GM19452 (cell line): ENCODE measurements around the gene UBXN1.
"Not testable (repeated sequence)": the region's sequence is repeated elsewhere in the genome, so short reads cannot be mapped to it uniquely, and the experiment has no call there.

ENCODE experiments used
- ATAC-seq: cut with Tn5 transposase; IDR thresholded peaks from one replicate; pipeline ENCODE4 v1.9.1; 2021; ENCODE audit not compliant: unreplicated experiment

Gene UBXN1

DNA sequence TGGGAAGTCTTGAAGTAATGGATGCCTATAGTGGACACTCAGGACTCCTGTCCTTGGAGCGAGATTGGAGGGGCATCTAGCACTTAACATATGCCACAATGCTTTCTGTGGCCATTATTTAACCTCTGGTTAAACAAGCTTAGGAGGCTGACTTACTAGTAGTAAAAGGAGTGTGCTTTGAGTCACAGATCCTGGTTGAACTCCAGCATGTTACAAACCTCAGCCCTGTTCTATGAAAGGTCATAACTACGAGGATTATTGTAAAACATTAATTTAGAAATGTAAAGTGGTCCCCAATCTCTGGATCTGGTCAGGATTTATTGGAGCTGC lies 5.7 kb downstream of the UBXN1 start:
- no peak for ATAC-seq

- peak; percentile 56 for ATAC-seq
These were observed 7.1 kb downstream of the UBXN1 start, which contains the start of the genes LBHD1 and UQCC3 for GRCh38 chr11:62671608-62672389. LBHD1 (minus strand) TSS chr11:62672267; CDS start chr11:62670031, 2,236 bp downstream. UQCC3 (plus strand) TSS chr11:62671673; CDS start chr11:62671746, 73 bp downstream.

GRCh38 chr11:62671236-62671607 lies 7.7 kb downstream of the UBXN1 start:
- ATAC-seq = no peak

DNA sequence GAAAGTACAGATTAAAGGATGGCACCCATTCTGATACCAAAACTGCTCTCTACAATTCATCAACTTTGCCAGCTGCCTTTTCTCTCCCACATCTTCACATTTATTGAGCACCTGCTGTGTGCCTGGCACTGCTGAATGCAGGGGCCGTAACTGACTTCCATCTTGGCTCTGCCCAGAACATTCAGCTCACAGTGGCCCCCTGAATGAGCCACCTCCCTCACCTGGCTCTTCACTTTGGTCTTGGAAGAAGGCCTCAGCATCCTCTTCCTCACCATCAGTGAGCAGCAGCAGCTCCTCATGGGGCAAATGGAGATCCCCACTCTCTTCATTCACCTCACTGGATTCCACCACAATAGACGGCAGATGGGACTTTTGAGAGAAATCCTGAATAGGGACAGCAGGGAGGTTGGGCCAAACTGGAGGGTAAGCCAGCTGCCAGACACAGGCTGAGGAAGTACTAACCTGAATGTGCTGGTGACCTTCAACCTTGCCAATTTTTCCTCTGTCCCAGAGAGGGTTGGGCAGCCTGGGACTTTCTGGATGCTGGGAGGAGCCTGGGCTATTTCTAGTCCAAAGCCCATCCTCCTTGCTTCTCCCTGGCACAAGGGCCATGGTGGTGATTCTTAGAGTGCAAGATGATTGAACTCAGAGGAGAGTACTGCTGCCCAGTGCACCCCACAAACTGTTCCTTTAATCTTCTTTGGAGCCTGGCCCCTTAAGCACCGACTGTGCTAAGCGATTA lies 9.3 kb downstream of the UBXN1 start:
- no peak for ATAC-seq

DNA sequence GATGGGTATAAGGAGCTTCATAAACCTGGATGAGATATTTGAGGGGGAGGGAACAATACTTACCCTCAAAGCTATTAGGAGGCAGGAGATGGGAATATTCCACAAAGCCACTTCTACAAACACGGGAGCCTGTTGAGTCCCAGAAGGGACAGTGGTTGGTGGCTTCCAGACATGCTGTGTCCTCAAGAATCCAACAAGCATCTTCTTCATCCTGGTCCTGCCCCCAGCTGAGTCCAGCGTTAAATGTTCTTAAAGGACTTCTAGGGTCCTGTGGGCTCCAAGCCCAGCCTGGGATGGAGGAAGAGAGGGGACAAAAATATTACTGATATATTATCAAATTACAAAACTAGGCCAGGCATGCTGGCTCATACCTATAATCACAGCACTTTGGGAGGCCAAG lies 11.4 kb downstream of the UBXN1 start:
- no peak for ATAC-seq

GRCh38 chr11:62666259-62666926 lies 12.5 kb downstream of the UBXN1 start:
- ATAC-seq = no peak

GRCh38 chr11:62665599-62666258 lies 13.1 kb downstream of the UBXN1 start:
- ATAC-seq = no peak

DNA sequence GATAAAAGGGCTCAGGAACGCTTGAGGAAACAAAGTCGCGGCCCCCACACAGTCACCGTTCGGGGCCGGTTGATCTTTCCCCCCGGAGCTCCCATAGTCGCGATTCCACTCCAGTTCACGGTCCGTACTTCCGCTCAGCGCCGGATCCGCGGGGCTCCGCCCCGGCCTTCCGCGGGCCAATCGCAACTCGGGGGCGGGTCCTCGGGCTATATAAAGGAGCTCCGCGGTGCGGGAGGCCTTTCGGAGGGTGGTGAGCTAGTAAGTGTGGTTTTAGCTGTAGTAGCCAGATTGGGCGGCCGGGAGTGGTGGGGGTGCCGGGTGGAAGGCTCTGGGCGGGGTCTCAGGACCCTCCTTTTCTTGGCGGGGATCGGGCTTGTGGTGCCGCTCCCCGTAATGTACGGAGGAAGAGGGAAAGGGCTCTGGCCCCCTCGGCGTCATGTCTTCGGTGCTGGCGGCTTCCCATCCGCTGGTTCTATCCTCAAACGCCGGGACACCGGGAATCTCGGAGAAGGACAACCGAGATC lies 13.7 kb downstream of the UBXN1 start, which contains the start of the genes C11orf98 and CSKMT:
Gene C11orf98, minus strand, starts transcription at position 136 of the 524 bp plus-strand sequence. Its CDS starts 41 bp downstream, at position 95.
Gene CSKMT, plus strand, starts transcription at position 238 of the 524 bp plus-strand sequence. CDS start 568 bp downstream, outside the sequence.
- ATAC-seq = peak; percentile 88

DNA sequence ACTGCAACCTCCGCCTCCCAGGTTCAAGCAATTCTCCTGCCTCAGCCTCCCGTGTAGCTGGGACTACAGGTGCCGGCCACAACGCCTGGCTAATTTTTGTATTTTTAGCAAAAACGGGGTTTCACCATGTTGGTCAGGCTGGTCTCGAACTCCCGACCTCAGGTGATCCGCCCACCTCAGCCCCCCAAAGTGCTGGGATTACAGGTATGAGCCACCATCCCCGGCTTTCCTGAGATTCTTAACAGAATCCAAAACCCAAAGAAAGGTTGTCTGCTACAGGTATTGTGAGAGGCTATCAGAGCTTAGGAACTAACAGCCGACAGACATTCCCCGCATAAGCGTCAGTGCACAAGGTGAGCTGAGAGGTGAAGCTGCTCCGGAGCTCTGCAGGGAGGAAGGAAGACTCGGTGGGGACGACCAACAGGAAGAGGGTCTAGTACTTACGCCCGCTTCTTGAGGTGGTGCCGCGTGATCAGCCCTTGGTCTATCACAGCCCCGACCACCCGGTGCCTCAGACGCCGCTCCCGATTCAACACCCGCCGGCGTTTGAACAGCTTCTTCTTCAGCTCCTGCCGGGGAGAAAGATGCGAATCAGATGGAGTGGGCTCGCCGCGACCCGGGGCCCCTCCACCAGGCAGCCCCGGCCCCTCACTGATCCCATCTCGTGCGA lies 14.3 kb downstream of the UBXN1 start:
- peak; percentile 18 for ATAC-seq

GRCh38 chr11:62656796-62657429 lies 22.0 kb downstream of the UBXN1 start:
- ATAC-seq = no peak

GRCh38 chr11:62654297-62654696 lies 24.6 kb downstream of the UBXN1 start:
- no peak for ATAC-seq

DNA sequence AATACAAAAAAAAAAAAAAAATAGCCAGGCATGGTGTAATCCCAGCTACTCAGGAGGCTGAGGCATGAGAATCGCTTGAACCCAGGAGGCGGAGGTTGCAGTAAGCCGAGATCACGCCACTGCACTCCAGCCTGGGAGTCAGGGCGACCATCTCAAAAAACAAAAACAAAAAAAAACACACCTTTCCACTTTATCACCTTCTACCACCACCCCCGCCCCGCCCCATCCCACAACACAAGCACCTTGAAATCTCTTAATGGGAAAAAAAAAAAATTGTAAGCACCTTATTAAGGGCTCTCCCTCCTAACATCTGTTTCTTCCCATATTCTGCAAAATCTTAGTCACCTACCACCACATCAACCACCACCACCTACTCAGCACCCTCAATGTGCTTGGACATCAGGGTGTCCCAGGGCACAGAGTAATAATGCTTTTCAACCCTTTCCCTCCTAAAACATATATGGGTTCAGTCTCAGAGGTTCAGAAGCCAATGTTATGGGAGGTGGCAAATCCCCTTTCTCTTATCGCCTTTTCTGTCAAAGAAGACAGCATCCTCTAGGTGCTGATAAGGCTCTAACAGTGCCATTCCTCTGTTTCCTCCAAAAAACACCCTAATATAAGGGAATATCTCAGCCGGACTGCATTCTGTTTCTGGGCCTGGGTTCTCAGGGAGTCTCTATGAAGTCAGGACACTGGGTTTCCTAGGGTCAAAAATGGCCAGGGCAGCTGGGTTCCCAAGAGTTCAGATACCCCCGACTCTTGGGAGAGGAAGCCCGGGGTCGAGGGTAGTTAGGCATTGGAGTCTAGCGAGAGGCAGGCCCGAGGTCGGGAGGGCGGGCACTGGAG lies 26.5 kb downstream of the UBXN1 start:
- peak; percentile 11 for ATAC-seq

DNA sequence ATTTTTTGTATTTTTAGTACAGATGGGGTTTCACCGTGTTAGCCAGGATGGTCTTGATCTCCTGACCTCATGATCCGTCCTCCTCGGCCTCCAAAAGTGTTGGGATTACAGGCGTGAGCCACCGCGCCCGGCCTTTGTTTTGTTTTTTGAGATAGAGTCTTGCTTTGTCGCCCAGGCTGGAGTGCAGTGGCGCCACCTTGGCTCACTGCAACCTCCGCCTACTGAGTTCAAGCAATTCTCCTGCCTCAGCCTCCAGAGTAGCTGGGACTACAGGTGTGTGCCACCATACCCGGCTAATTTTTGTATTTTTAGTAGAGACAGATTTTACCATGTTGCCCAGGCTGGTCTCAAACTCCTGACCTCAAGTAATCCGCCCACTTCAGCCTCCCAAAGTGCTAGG lies 28.6 kb downstream of the UBXN1 start:
- not testable (repeated sequence) for ATAC-seq

- ATAC-seq = no peak
These were observed 29.4 kb downstream of the UBXN1 start for GRCh38 chr11:62649486-62649885.

DNA sequence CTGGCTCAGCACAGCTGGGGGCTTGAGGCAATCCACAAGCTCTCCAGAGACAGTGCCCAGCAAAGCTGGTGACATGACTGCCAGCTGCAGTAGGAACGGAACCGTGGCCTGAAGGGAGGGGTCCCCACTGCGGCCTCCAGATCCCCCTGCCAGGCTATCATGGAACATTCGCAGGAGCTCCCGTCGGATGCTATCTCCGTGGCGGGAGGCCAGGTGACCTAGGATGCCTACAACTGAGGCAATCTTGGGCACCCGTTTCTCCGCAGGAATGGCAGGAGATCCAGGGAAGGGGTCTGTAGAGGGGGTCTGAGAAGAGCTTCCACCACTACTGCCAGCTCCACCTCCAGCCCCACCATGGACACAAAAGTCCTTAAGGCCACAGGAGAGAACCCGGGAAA lies 29.9 kb downstream of the UBXN1 start:
- ATAC-seq = no peak

DNA sequence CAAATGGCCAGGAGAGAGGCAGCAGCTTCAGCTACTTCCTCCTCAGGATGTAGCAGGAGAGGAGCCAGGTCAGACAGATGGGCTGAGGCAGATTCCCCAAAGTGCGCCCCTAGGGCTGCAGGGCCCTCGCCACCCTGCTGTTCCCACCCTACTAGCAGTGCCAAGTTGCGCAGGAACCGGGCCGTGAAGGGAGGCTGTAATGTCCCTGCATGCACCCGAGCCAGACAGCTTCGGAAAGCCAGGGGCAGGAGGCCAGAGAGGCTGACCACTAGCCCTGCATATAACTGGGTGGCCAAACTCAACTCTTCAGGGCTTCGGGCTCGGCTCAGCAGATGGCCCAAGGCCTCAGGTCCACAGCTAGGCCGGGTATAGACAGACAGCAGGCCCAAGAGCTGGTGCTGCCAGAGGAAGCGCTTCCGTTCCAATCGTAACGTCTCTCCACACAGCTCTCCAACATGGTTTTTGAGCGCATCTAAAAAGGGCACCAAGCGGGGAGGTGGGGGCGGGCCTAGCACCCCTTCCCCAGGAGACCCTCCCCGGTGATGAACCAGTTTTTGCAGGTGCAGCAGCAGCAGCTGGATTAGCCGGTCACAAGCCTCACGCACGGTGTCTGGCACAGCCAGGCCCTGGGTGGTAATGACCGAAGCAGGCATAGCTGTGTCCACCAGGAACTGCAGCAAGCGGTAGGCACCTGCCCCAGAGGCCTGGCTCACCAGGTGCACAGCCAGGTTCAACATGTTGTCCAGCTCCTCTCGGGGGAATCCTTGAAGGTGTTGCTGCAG lies 30.5 kb downstream of the UBXN1 start:
- no peak for ATAC-seq

DNA sequence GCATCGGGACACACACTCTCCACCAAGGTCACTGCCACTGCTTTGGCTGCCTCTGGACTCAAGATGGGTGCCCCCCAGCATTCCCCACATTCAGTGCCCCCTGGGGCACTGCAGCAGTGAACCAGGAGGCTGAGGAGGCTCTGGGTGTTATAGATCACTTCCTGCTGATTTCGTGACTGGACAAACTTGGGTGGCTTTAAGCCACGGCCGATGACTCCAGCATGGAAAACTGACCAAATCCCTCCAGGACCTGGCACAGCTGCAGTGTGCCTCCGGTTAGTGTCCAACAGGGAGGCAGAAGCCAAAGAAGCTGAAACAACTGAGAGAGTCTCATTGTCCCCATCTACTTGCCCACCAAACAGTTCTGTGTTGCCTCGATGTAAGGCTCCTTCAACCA lies 31.3 kb downstream of the UBXN1 start:
- ATAC-seq = no peak
